GM12873 (cell line): ENCODE data around the gene SUMO2.

Experiments used
- TF ChIP-seq, protein P1 (sequence below): IDR thresholded peaks from 2 replicates; pipeline ENCODE4 v1.5.1; 2012; ENCODE audit warnings: low read depth, mild to moderate bottlenecking, moderate library complexity, low read length, control low read depth; ENCODE audit not compliant: insufficient read depth; ENCODE audit errors: missing control alignments

The SUMO2 gene

DNA sequence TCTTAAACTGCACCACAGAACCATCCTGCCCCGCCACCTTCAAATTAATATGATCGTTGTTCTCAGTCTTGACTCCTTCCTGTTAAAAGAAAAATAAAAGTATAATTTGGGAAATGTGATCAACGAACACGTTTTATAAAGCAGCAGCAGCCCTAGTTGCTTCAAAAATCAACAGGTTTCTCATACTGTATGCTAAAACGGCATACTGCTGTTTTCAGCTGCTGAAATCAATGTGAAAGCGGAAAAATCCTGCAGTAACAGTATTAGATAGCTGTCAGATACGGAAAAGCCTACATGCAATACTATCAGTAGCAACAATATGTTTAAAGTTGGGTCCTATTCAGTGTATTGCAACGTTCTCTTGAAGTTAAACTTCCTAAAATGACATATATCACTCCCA lies 1.6 kb downstream of the SUMO2 start:
- TF ChIP-seq, protein P1, sequence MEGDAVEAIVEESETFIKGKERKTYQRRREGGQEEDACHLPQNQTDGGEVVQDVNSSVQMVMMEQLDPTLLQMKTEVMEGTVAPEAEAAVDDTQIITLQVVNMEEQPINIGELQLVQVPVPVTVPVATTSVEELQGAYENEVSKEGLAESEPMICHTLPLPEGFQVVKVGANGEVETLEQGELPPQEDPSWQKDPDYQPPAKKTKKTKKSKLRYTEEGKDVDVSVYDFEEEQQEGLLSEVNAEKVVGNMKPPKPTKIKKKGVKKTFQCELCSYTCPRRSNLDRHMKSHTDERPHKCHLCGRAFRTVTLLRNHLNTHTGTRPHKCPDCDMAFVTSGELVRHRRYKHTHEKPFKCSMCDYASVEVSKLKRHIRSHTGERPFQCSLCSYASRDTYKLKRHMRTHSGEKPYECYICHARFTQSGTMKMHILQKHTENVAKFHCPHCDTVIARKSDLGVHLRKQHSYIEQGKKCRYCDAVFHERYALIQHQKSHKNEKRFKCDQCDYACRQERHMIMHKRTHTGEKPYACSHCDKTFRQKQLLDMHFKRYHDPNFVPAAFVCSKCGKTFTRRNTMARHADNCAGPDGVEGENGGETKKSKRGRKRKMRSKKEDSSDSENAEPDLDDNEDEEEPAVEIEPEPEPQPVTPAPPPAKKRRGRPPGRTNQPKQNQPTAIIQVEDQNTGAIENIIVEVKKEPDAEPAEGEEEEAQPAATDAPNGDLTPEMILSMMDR: no peak

DNA sequence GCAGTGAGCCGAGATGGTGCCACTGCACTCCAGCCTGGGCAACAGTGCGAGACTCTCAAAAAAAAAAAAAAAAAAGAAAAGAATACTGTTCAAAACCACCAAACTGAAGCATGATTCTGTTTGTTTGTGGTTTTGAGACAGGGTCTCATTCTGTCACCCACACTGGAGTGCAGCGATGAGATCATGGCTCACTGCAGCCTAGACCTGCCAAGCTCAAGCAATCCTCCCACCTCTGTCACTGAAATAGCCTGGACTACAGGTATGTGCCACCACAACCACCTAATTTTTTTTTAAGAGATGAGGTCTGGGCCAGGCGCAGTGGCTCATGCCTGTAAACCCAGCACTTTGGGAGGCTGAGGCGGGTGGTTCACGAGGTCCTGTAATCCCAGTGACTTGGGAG lies 4.3 kb downstream of the SUMO2 start:
- TF ChIP-seq, protein P1: no peak

- TF ChIP-seq, protein P1: no peak
Measured at GRCh38 chr17:75176625-75177024, 6.1 kb downstream of the SUMO2 start.

GRCh38 chr17:75174996-75175395 lies 7.8 kb downstream of the SUMO2 start:
- TF ChIP-seq, protein P1: no peak

DNA sequence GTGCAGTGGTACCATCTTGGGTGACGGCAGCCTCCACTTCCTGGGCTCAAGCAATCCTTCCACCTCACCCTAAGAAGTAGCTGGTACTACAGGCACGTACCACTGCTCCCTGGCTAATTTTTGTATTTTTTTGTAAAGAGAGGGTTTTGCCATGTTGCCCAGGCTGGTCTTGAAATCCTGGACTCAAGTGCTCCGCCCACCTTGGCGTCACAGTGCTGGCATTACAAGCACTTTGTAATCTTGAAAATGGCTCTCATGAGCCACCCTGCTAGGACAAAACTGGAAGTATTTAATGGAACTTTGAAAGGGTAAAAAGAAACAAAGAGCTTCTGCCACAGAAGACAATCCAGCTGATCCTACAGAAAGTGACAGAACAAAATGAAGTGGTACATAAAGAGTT lies 9.2 kb downstream of the SUMO2 start:
- TF ChIP-seq, protein P1: no peak

- TF ChIP-seq, protein P1: no peak
Measured at GRCh38 chr17:75168998-75169397, 13.8 kb downstream of the SUMO2 start.

DNA sequence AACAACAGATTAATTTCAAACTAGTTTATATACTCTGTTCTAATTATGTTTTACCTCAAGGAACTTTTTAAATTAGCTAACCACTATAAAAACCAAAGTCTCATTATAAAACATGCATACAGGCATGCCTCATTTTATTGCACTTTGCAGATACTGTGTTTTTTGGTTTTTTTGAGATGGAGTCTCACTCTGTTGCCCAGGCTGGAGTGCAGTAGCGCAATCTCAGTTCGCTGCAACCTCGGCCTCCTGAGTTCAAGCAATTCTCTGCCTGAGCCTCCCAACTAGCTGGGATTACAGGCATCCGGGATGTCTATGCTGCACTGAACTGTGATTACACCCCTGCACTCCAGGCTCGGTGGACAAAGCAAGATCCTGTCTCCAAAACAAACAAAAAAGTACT lies 19.7 kb downstream of the SUMO2 start:
- TF ChIP-seq, protein P1: no peak
